Hepatocyte (in vitro differentiated cells): ENCODE data around the gene FAM89B. TPM values are rescaled to one million over a fixed set of nuclear protein-coding genes. Genes with fewer than 3 reads are reported as not detected.

ENCODE experiments used
- DNase-seq: peaks from one replicate; pipeline ENCODE4 v3.0.0-alpha.2; 2016; ENCODE audit warnings: low spot score
- H2AFZ ChIP-seq: fragments of 200-600 bp; sonication (generic); 2 replicates; pipeline ENCODE4 v1.6.0; 2016; ENCODE audit warnings: antibody characterized with exemption, mild to moderate bottlenecking
- H3K27ac ChIP-seq: fragments of 200-600 bp; sonication (generic); 2 replicates; pipeline ENCODE4 v1.5.1; 2016; ENCODE audit warnings: mild to moderate bottlenecking
- H3K27me3 ChIP-seq: fragments of 200-600 bp; sonication (generic); 2 replicates; pipeline ENCODE4 v1.6.1; 2016
- H3K36me3 ChIP-seq: fragments of 200-600 bp; sonication (generic); replicated peaks from 2 replicates; pipeline ENCODE4 v1.5.1; 2016; ENCODE audit warnings: low read depth; ENCODE audit not compliant: insufficient read depth
- H3K4me1 ChIP-seq: fragments of 200-600 bp; sonication (generic); 2 replicates; pipeline ENCODE4 v1.5.1; 2016; ENCODE audit warnings: mild to moderate bottlenecking, moderate library complexity; ENCODE audit not compliant: insufficient read depth
- H3K4me2 ChIP-seq: fragments of 200-600 bp; sonication (generic); 2 replicates; pipeline ENCODE4 v1.6.0; 2016
- H3K4me3 ChIP-seq: fragments of 200-600 bp; sonication (generic); 2 replicates; pipeline ENCODE4 v1.5.1; 2016; ENCODE audit warnings: mild to moderate bottlenecking
- H3K79me2 ChIP-seq: fragments of 200-600 bp; sonication (generic); 2 replicates; pipeline ENCODE4 v1.6.0; 2017; ENCODE audit warnings: mild to moderate bottlenecking
- H3K9me2 ChIP-seq: fragments of 200-600 bp; sonication (generic); replicated peaks from 2 replicates; pipeline ENCODE4 v1.6.0; 2017; ENCODE audit warnings: mild to moderate bottlenecking; ENCODE audit not compliant: insufficient read depth
- H3K9me3 ChIP-seq: fragments of 200-600 bp; sonication (generic); 2 replicates; pipeline ENCODE4 v1.5.1; 2016; ENCODE audit warnings: low read depth, mild to moderate bottlenecking
- H4K20me1 ChIP-seq: fragments of 200-600 bp; sonication (generic); 2 replicates; pipeline ENCODE4 v1.6.0; 2016; ENCODE audit warnings: mild to moderate bottlenecking; ENCODE audit not compliant: insufficient read depth, poor library complexity, severe bottlenecking
- EZH2 ChIP-seq: fragments of 200-600 bp; sonication (generic); IDR thresholded peaks from 2 replicates; pipeline ENCODE4 v1.6.1; 2016; ENCODE audit warnings: antibody characterized with exemption, mild to moderate bottlenecking, borderline replicate concordance
- EZH2phosphoT487 ChIP-seq: fragments of 200-600 bp; sonication (generic); IDR thresholded peaks from one replicate; pipeline ENCODE4 v1.6.1; 2018; ENCODE audit warnings: antibody characterized with exemption, mild to moderate bottlenecking, low read depth, moderate library complexity; ENCODE audit not compliant: unreplicated experiment, severe bottlenecking
- WGBS: methylation state at CpG from one replicate; pipeline ENCODE4 v1.1.6; 2016; ENCODE audit warnings: low lambda C conversion rate; ENCODE audit errors: missing lambda C conversion rate; 5-methylcytosine and 5-hydroxymethylcytosine counted together
- polyA plus RNA-seq: library from polyadenylated mRNA; unstranded; fragments of >200 nt; fragmentation: Nextera tagmentation; extraction: Ambion mirVana; gene quantifications from 2 replicates; pipeline ENCODE4 v1.2.1, GENCODE V29; 2016
- total RNA-seq: library from RNA; depleted of rRNA; stranded (reverse); fragments of >200 nt; gene quantifications from 2 replicates; pipeline ENCODE4 v1.2.3, GENCODE V29; 2014
- TF ChIP-seq, protein P1 (sequence below): fragments of 200-600 bp; sonication (generic); IDR thresholded peaks from 2 replicates; pipeline ENCODE4 v1.5.1; 2016; ENCODE audit warnings: antibody characterized with exemption, mild to moderate bottlenecking; ENCODE audit not compliant: poor library complexity

The FAM89B gene
- total and polyA plus RNA-seq, 2 experiments from 2014 or later = 34.1 to 112 TPM

- TF ChIP-seq EZH2 = peak; percentile 43
- TF ChIP-seq, protein P1, sequence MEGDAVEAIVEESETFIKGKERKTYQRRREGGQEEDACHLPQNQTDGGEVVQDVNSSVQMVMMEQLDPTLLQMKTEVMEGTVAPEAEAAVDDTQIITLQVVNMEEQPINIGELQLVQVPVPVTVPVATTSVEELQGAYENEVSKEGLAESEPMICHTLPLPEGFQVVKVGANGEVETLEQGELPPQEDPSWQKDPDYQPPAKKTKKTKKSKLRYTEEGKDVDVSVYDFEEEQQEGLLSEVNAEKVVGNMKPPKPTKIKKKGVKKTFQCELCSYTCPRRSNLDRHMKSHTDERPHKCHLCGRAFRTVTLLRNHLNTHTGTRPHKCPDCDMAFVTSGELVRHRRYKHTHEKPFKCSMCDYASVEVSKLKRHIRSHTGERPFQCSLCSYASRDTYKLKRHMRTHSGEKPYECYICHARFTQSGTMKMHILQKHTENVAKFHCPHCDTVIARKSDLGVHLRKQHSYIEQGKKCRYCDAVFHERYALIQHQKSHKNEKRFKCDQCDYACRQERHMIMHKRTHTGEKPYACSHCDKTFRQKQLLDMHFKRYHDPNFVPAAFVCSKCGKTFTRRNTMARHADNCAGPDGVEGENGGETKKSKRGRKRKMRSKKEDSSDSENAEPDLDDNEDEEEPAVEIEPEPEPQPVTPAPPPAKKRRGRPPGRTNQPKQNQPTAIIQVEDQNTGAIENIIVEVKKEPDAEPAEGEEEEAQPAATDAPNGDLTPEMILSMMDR = no peak
Measured at GRCh38 chr11:65584723-65585171, 12.4 kb downstream of the FAM89B start.

GRCh38 chr11:65585396-65586246, 13.3 kb downstream of the FAM89B start:
- Histone ChIP-seq H2AFZ (no peak overlapping the region), H3K4me2 (no peak overlapping the region), H3K4me3 (no peak overlapping the region), H3K36me3 (no peaks in the 10 kb centered on the region), H3K9me2 (no peaks in the 10 kb centered on the region), H3K79me2 (no peaks in the 10 kb centered on the region), H3K27ac (no peak overlapping the region), H3K27me3 (peaks cover 20% of the 10 kb centered on the region), H4K20me1 (no peaks in the 10 kb centered on the region), H3K4me1 (no peaks in the 10 kb centered on the region), H3K9me3 (no peaks in the 10 kb centered on the region)
- no peak for TF ChIP-seq EZH2phosphoT487
- TF ChIP-seq, protein P1 = no peak
- TF ChIP-seq EZH2 = no peak
- DNase-seq = no peak
- WGBS = 79% methylated on average over 28 of the region's 51 CpGs

More at GRCh38 chr11:65584723-65585171, 12.4 kb downstream of the FAM89B start:
- 62% methylated on average over 46 of the region's 46 CpGs for WGBS
- peak overlapping the region; percentile 51 for H3K4me2 ChIP-seq
- H3K9me3 ChIP-seq = no peaks in the 10 kb centered on the region
- H3K79me2 ChIP-seq = no peaks in the 10 kb centered on the region
- H3K4me3 ChIP-seq = no peak overlapping the region
- no peak overlapping the region for H3K27ac ChIP-seq
- no peak overlapping the region for H2AFZ ChIP-seq
- H3K4me1 ChIP-seq = no peaks in the 10 kb centered on the region
- no peaks in the 10 kb centered on the region for H3K36me3 ChIP-seq
- H4K20me1 ChIP-seq = no peaks in the 10 kb centered on the region
- no peaks in the 10 kb centered on the region for H3K9me2 ChIP-seq
- H3K27me3 ChIP-seq = peaks cover 20% of the 10 kb centered on the region
- DNase-seq = no peak

- Histone ChIP-seq H3K36me3 (no peaks in the 10 kb centered on the region), H3K27ac (no peak overlapping the region), H3K9me3 (no peaks in the 10 kb centered on the region), H3K4me3 (no peak overlapping the region), H3K4me2 (no peak overlapping the region), H3K27me3 (peaks cover 20% of the 10 kb centered on the region), H3K79me2 (no peaks in the 10 kb centered on the region), H3K9me2 (no peaks in the 10 kb centered on the region), H4K20me1 (no peaks in the 10 kb centered on the region), H3K4me1 (no peaks in the 10 kb centered on the region), H2AFZ (no peak overlapping the region)
- DNase-seq = no peak
- TF ChIP-seq, protein P1 = no peak
- TF ChIP-seq EZH2phosphoT487 (no peak), EZH2 (no peak)
- 88% methylated on average over 4 of the region's 4 CpGs for WGBS
Measured at GRCh38 chr11:65586247-65586630, 13.9 kb downstream of the FAM89B start.
